ENCODE measurements around the gene VSIR.

The VSIR gene

GRCh38 chr10:71802715-71803488 is 29.6 kb upstream of the VSIR start:
- CTCF ChIA-PET = interaction anchor here (1.1 to 2.9 kb wide), 3 partner anchors 9 to 29 kb away, joined by 4 to 11 read pairs (median 5); partner anchors contain the start of gene VSIR
- TF ChIP-seq CTCF (IDR thresholded peaks at IDR 0.05; ENCODE audit: control extremely low read depth, extremely low read depth, low read depth, missing control alignments) = no peak
- POLR2A ChIA-PET = no interaction called here
- DNase-seq (ENCODE audit: extremely low spot score) = no peak

- TF ChIP-seq CTCF (IDR thresholded peaks at IDR 0.05; ENCODE audit: control extremely low read depth, extremely low read depth, low read depth, missing control alignments) = no peak
- CTCF ChIA-PET = interaction anchor here (1.3 to 2.9 kb wide), 3 partner anchors 10 to 94 kb away, joined by 6 to 17 read pairs (median 11); partner anchors contain the start of gene VSIR
- DNase-seq (ENCODE audit: extremely low spot score) = no peak
- POLR2A ChIA-PET = no interaction called here
Measured at GRCh38 chr10:71802235-71802634, 28.9 kb upstream of the VSIR start.

- DNase-seq (ENCODE audit: extremely low spot score) = peak; percentile 79
- no peak for TF ChIP-seq CTCF (IDR thresholded peaks at IDR 0.05; ENCODE audit: control extremely low read depth, extremely low read depth, low read depth, missing control alignments)
- ChIA-PET POLR2A (interaction anchor here (1.3 kb wide), 1 partner anchor 50 kb away, joined by 5 read pairs; the partner anchor contains the start of gene PSAP), CTCF (interaction anchor here (1.0 to 2.9 kb wide), 5 partner anchors 9 to 95 kb away, joined by 3 to 17 read pairs (median 6); partner anchors contain the start of gene VSIR)
Measured at GRCh38 chr10:71801361-71801760, 28.0 kb upstream of the VSIR start.

GRCh38 chr10:71799608-71800453 is 26.5 kb upstream of the VSIR start:
- no peak for TF ChIP-seq CTCF (IDR thresholded peaks at IDR 0.05; ENCODE audit: control extremely low read depth, extremely low read depth, low read depth, missing control alignments)
- no peak for DNase-seq (ENCODE audit: extremely low spot score)
- ChIA-PET POLR2A (no interaction called here), CTCF (interaction anchor here (2.2 to 2.9 kb wide), 2 partner anchors 13 to 26 kb away, joined by 11 to 17 read pairs; partner anchors contain the start of gene VSIR)

GRCh38 chr10:71799112-71799511 is 25.8 kb upstream of the VSIR start:
- CTCF ChIA-PET = interaction anchor here (1.1 kb wide), 1 partner anchor 16 kb away, joined by 3 read pairs; no protein-coding TSS in a partner anchor
- DNase-seq (ENCODE audit: extremely low spot score) = no peak
- POLR2A ChIA-PET = no interaction called here
- TF ChIP-seq CTCF (IDR thresholded peaks at IDR 0.05; ENCODE audit: control extremely low read depth, extremely low read depth, low read depth, missing control alignments) = no peak

- ChIA-PET POLR2A (no interaction called here), CTCF (interaction anchor here (1.1 to 4.0 kb wide), 2 partner anchors 15 kb away, joined by 3 to 17 read pairs; no protein-coding TSS in a partner anchor)
- no peak for TF ChIP-seq CTCF (IDR thresholded peaks at IDR 0.05; ENCODE audit: control extremely low read depth, extremely low read depth, low read depth, missing control alignments)
- no peak for DNase-seq (ENCODE audit: extremely low spot score)
Measured at GRCh38 chr10:71798308-71798624, 24.9 kb upstream of the VSIR start.

Measured in GM10248 (cell line).